Prostate gland (tissue), 2 donors: Measurements from ENCODE around the gene TNRC6C. TPM values are rescaled to one million over a fixed set of nuclear protein-coding genes. Genes with fewer than 3 reads are reported as not detected.

Experiments used
- DNase-seq: peaks from one replicate; pipeline ENCODE4 v3.0.0-alpha.2; 2019; ENCODE audit warnings: low spot score
- H3K27ac ChIP-seq, 2 donors: fragments of 200-600 bp; sonication (generic); 2 replicates each; pipeline ENCODE4 v1.5.1; 2017 to 2019
- H3K27me3 ChIP-seq: fragments of 200-600 bp; sonication (generic); replicated peaks from 2 replicates; pipeline ENCODE4 v1.5.1; 2019; ENCODE audit not compliant: insufficient read depth
- H3K36me3 ChIP-seq, 2 donors: fragments of 200-600 bp; sonication (generic); 1 replicate in 1 of 2; 2 replicates in 1 of 2; pipeline versions ENCODE4 v1.5.1 to v1.8.1; 2017 to 2019
- H3K4me1 ChIP-seq: fragments of 200-600 bp; sonication (generic); replicated peaks from 2 replicates; pipeline ENCODE4 v1.5.1; 2019
- H3K4me3 ChIP-seq, 2 donors: fragments of 200-600 bp; sonication (generic); 2 replicates each; pipeline ENCODE4 v1.5.1; 2017 to 2019
- H3K9me3 ChIP-seq: fragments of 200-600 bp; sonication (generic); 2 replicates; pipeline ENCODE4 v1.5.1; 2017
- CTCF ChIP-seq, 4 experiments: fragments of 200-600 bp in 2 of 4; fragments of 450-650 bp in 2 of 4; sonication (generic) in 2 of 4; IDR thresholded peaks; 1 replicate in 3 of 4; 2 replicates in 1 of 4; pipeline ENCODE4 v1.5.1; 2016 to 2019; ENCODE audit warnings: antibody characterized with exemption in 4 of 4, mild to moderate bottlenecking in 2 of 4, moderate library complexity in 2 of 4
- POLR2A ChIP-seq: fragments of 450-650 bp; IDR thresholded peaks from one replicate; pipeline ENCODE4 v1.6.1; 2016; ENCODE audit warnings: antibody characterized with exemption, mild to moderate bottlenecking
- POLR2AphosphoS5 ChIP-seq: sonication (generic); formaldehyde crosslinking; IDR thresholded peaks from one replicate; pipeline ENCODE4 v1.6.1; 2017; ENCODE audit warnings: antibody characterized with exemption
- WGBS: methylation state at CpG from one replicate; pipeline ENCODE4 v1.1.5; 2018; 5-methylcytosine and 5-hydroxymethylcytosine counted together
- intact Hi-C: fragments of 100-400 bp; cut with DNase I; formaldehyde crosslinking; loops from one replicate; pipeline ENCODE4 v1.14.2; 2022
- total RNA-seq, 2 donors: library from RNA; depleted of rRNA; stranded (reverse); fragments of >200 nt; gene quantifications; one replicate each; pipeline ENCODE4 v1.1.0, GENCODE V29; 2016

TNRC6C gene
- total RNA-seq: 10 to 100 TPM; 15.5 to 29.7 TPM

GRCh38 chr17:77957857-77958715, at the start of gene TNRC6C:
TNRC6C (plus strand) TSS chr17:77958703; CDS start chr17:78004207, 45,504 bp downstream.
- DNase-seq: peak; percentile 100
- Histone ChIP-seq H3K9me3 (no peaks in the 10 kb centered on the region), H3K4me3 (peak within 1 kb of the TSS; percentile 63 to 85), H3K27ac (peak within 1 kb of the TSS; percentile 73 to 76), H3K4me1 (no peaks in the 10 kb centered on the region), H3K36me3 (no peaks in the 10 kb centered on the region), H3K27me3 (no peaks in the 10 kb centered on the region)
- TF ChIP-seq POLR2A (peak; percentile 100), CTCF (IDR thresholded peaks at IDR 0.05) (peak; percentile 13 to 54 (median 24)), POLR2AphosphoS5 (peak; percentile 100)
- under 1% methylated on average over 86 of the region's 105 CpGs for WGBS
- intact Hi-C loops: no loop called here

GRCh38 chr17:77909236-77909635, 49.3 kb upstream of the TNRC6C start:
- DNase-seq: peak; percentile 23
- Histone ChIP-seq H3K27me3 (no peaks in the 10 kb centered on the region), H3K27ac (no peak overlapping the region), H3K36me3 (no peaks in the 10 kb centered on the region), H3K4me3 (no peak overlapping the region), H3K4me1 (peaks cover 6% of the 10 kb centered on the region), H3K9me3 (no peaks in the 10 kb centered on the region)
- TF ChIP-seq POLR2AphosphoS5 (no peak), POLR2A (no peak), CTCF (IDR thresholded peaks at IDR 0.05) (no peak)
- intact Hi-C loops: no loop called here
- 15% methylated on average over 19 of the region's 19 CpGs for WGBS

- no peaks in the 10 kb centered on the region for H3K9me3 ChIP-seq
- WGBS: 74% methylated on average over 12 of the region's 13 CpGs
- DNase-seq: no peak
- H3K4me3 ChIP-seq: no peak overlapping the region
- H3K27ac ChIP-seq: no peak overlapping the region
- TF ChIP-seq POLR2A: no peak
- TF ChIP-seq CTCF (IDR thresholded peaks at IDR 0.05): no peak
- TF ChIP-seq POLR2AphosphoS5: no peak
- no peaks in the 10 kb centered on the region for H3K36me3 ChIP-seq
- no peaks in the 10 kb centered on the region for H3K27me3 ChIP-seq
- peaks cover 6% of the 10 kb centered on the region for H3K4me1 ChIP-seq
- intact Hi-C loops: no loop called here
Observed at GRCh38 chr17:77909816-77910215, 48.7 kb upstream of the TNRC6C start.

GRCh38 chr17:77914385-77915254, 43.9 kb upstream of the TNRC6C start:
- H3K4me1 ChIP-seq: peaks cover 1% of the 10 kb centered on the region
- 13% methylated on average over 18 of the region's 18 CpGs for WGBS
- peaks cover 3% of the 10 kb centered on the region for H3K27me3 ChIP-seq
- DNase-seq: peak; percentile 27
- TF ChIP-seq POLR2AphosphoS5: no peak
- TF ChIP-seq CTCF (IDR thresholded peaks at IDR 0.05): peak in 2 of 4 experiments; percentile 32 to 64
- no peaks in the 10 kb centered on the region for H3K9me3 ChIP-seq
- no peak overlapping the region for H3K27ac ChIP-seq
- intact Hi-C loops: no loop called here
- H3K4me3 ChIP-seq: no peak overlapping the region
- H3K36me3 ChIP-seq: no peaks in the 10 kb centered on the region
